GM12878 (cell line): ENCODE measurements around the gene WDR12. TPM values are rescaled to one million over a fixed set of nuclear protein-coding genes. Genes with fewer than 3 reads are reported as not detected.

Source experiments
- ATAC-seq: fragments of 200-7000 bp; cut with Tn5 transposase; 3 replicates; pipeline ENCODE4 v1.9.1; 2020; ENCODE audit warnings: mild to moderate bottlenecking, moderate library complexity
- BruUV-seq: library from RNA; stranded (reverse); fragments of 400-500 nt; replicated peaks from 2 replicates; lab custom pipeline; 2021; lab: Mats Ljungman, UMichigan
- CTCF ChIA-PET: fragments of 300-600 bp; sonication (Branson Sonifier 250); formaldehyde crosslinking; extraction: SDS; loops from one replicate; lab custom pipeline; 2021; ENCODE audit warnings: inconsistent platforms; lab: Yijun Ruan, JAX
- POLR2A ChIA-PET: fragments of 350-600 bp; formaldehyde crosslinking; extraction: SDS; loops from one replicate; lab custom pipeline; 2021; ENCODE audit warnings: inconsistent platforms; lab: Charles Lee
- RAD21 ChIA-PET: fragments of 300-600 bp; sonication (Branson Sonifier 250); formaldehyde crosslinking; loops from one replicate; lab custom pipeline; 2023; ENCODE audit warnings: antibody characterized with exemption; ENCODE audit not compliant: unreplicated experiment; lab: Charles Lee
- SMC1A ChIA-PET: fragments of 300-600 bp; sonication (Branson Sonifier 250); formaldehyde crosslinking; loops from one replicate; lab custom pipeline; 2023; ENCODE audit not compliant: unreplicated experiment, uncharacterized antibody; lab: Charles Lee
- DNase-seq: peaks from one replicate; pipeline ENCODE4 v3.0.0-alpha.2; 2011; ENCODE audit warnings: low read depth, low spot score
- FAIRE-seq: peaks from 3 replicates; lab custom pipeline; 2011; peaks lifted over from hg19 to GRCh38; lab: Jason Lieb, UNC
- H2AFZ ChIP-seq: 2 replicates; pipeline ENCODE4 v1.6.0; 2011; ENCODE audit warnings: low read depth, low read length, control low read depth; ENCODE audit not compliant: control insufficient read depth
- H3K27ac ChIP-seq: 2 replicates; pipeline ENCODE4 v1.5.1; 2011; ENCODE audit warnings: control low read depth; ENCODE audit not compliant: control insufficient read depth, insufficient read depth
- H3K27me3 ChIP-seq, 2 experiments: replicated peaks in 1 of 2; 2 replicates each; pipeline versions ENCODE4 v1.6.0 to v1.6.1; 2011; ENCODE audit warnings: low read length in 1 of 2; ENCODE audit not compliant: control insufficient read depth in 2 of 2, insufficient read depth in 2 of 2
- H3K36me3 ChIP-seq, 2 experiments: 2 replicates each; pipeline ENCODE4 v1.5.1; 2011; ENCODE audit warnings: low read length in 1 of 2; ENCODE audit not compliant: control insufficient read depth in 2 of 2, insufficient read depth in 2 of 2
- H3K4me1 ChIP-seq: 2 replicates; pipeline ENCODE4 v1.6.1; 2011; ENCODE audit warnings: mild to moderate bottlenecking, low read length, moderate library complexity, mixed read lengths; ENCODE audit not compliant: control insufficient read depth, insufficient read depth
- H3K4me2 ChIP-seq: 2 replicates; pipeline ENCODE4 v1.6.0; 2011; ENCODE audit warnings: control low read depth; ENCODE audit not compliant: control insufficient read depth, insufficient read depth
- H3K4me3 ChIP-seq: fragments of 200-600 bp; sonication (generic); 2 replicates; pipeline ENCODE4 v1.5.1; 2016
- H3K79me2 ChIP-seq: 2 replicates; pipeline ENCODE4 v1.6.0; 2011; ENCODE audit warnings: low read length; ENCODE audit not compliant: control insufficient read depth, insufficient read depth
- H3K9ac ChIP-seq: 2 replicates; pipeline ENCODE4 v1.8.0; 2011; ENCODE audit warnings: low read length, control low read depth, mixed read lengths; ENCODE audit not compliant: control insufficient read depth, insufficient read depth
- H3K9me3 ChIP-seq: replicated peaks from 3 replicates; pipeline ENCODE4 v1.5.1; 2011; ENCODE audit warnings: mild to moderate bottlenecking, low read length; ENCODE audit not compliant: control insufficient read depth, insufficient read depth
- H4K20me1 ChIP-seq: 2 replicates; pipeline ENCODE4 v1.6.0; 2011; ENCODE audit not compliant: control insufficient read depth, insufficient read depth
- CBX5 ChIP-seq: sonication (generic); IDR thresholded peaks from 2 replicates; pipeline ENCODE4 v1.6.1; 2016; ENCODE audit warnings: low read depth, moderate library complexity, mild to moderate bottlenecking, inconsistent platforms
- E2F8 ChIP-seq: fragments of 450-650 bp; IDR thresholded peaks from 2 replicates; pipeline ENCODE4 v1.6.1; 2018; ENCODE audit warnings: mild to moderate bottlenecking, low read depth, moderate library complexity; ENCODE audit not compliant: partially characterized antibody
- HDAC2 ChIP-seq: fragments of 200-600 bp; sonication (generic); IDR thresholded peaks from 2 replicates; pipeline ENCODE4 v1.6.1; 2017
- HDAC6 ChIP-seq: fragments of 200-600 bp; sonication (generic); IDR thresholded peaks from one replicate; pipeline ENCODE4 v1.8.0; 2017; ENCODE audit warnings: antibody characterized with exemption; ENCODE audit not compliant: unreplicated experiment
- KAT2A ChIP-seq: conservative IDR thresholded peaks from 2 replicates; pipeline ENCODE4 v1.6.1; 2011; ENCODE audit warnings: low read depth, low read length; ENCODE audit not compliant: control insufficient read depth
- KDM1A ChIP-seq: fragments of 200-600 bp; sonication (generic); IDR thresholded peaks from 2 replicates; pipeline ENCODE4 v1.6.1; 2016; ENCODE audit warnings: borderline replicate concordance
- MYB ChIP-seq: fragments of 150-350 bp; IDR thresholded peaks from 2 replicates; pipeline ENCODE4 v1.6.1; 2014; ENCODE audit warnings: mild to moderate bottlenecking, low read depth, low read length, borderline replicate concordance
- PBX3 ChIP-seq: IDR thresholded peaks from 2 replicates; pipeline ENCODE4 v1.6.1; 2011; ENCODE audit warnings: mild to moderate bottlenecking, low read depth, low read length, moderate library complexity; ENCODE audit not compliant: insufficient replicate concordance
- POLR2A ChIP-seq: IDR thresholded peaks from 2 replicates; pipeline ENCODE4 v1.6.1; 2011; ENCODE audit warnings: low read depth, mild to moderate bottlenecking, low read length
- RCOR1 ChIP-seq: conservative IDR thresholded peaks from 2 replicates; pipeline ENCODE4 v1.6.1; 2012; ENCODE audit warnings: low read depth, low read length, improper control_type of control experiment
- RELA ChIP-seq: fragments of 450-650 bp; IDR thresholded peaks from 2 replicates; pipeline ENCODE4 v1.8.0; 2014; ENCODE audit warnings: borderline replicate concordance; ENCODE audit not compliant: partially characterized antibody
- SIN3A ChIP-seq: IDR thresholded peaks from 2 replicates; pipeline ENCODE4 v1.6.1; 2012; ENCODE audit warnings: low read depth, low read length, improper control_type of control experiment
- SMAD1 ChIP-seq: fragments of 450-650 bp; IDR thresholded peaks from 2 replicates; pipeline ENCODE4 v1.6.1; 2018; ENCODE audit warnings: mild to moderate bottlenecking, low read depth; ENCODE audit not compliant: partially characterized antibody
- TCF7 ChIP-seq: IDR thresholded peaks from 2 replicates; pipeline ENCODE4 v1.6.1; 2014; ENCODE audit warnings: antibody characterized with exemption, borderline replicate concordance
- ZBED1 ChIP-seq: IDR thresholded peaks from 2 replicates; pipeline ENCODE4 v1.6.1; 2016; ENCODE audit warnings: borderline replicate concordance
- ZNF687 ChIP-seq: fragments of 450-650 bp; IDR thresholded peaks from 2 replicates; pipeline ENCODE4 v1.6.1; 2017; ENCODE audit warnings: mild to moderate bottlenecking, moderate library complexity
- ZZZ3 ChIP-seq: IDR thresholded peaks from 2 replicates; pipeline ENCODE4 v1.6.1; 2011; ENCODE audit warnings: low read depth; ENCODE audit not compliant: control insufficient read depth, insufficient read length
- WGBS: methylation state at CpG from one replicate; pipeline ENCODE4 v1.1.6; 2016; ENCODE audit warnings: low lambda C conversion rate; ENCODE audit not compliant: insufficient replicate concordance, insufficient coverage; ENCODE audit errors: missing lambda C conversion rate; 5-methylcytosine and 5-hydroxymethylcytosine counted together
- in situ Hi-C: fragments of 300-500 bp; cut with MboI; formaldehyde crosslinking; loops from 9 replicates; pipeline ENCODE4 v1.14.3; 2018; ENCODE audit warnings: mixed read lengths
- intact Hi-C: fragments of 100-400 bp; cut with micrococcal nuclease; formaldehyde crosslinking; loops from one replicate; pipeline ENCODE4 v1.14.2; 2022; ENCODE audit not compliant: unreplicated experiment
- polyA plus RNA-seq, 11 experiments: library from polyadenylated mRNA; depleted of rRNA in 4 of 11; unstranded in 6 of 11; stranded (reverse) in 5 of 11; fragments of >200 nt; fragmentation: Nextera tagmentation in 4 of 11; fragmentation: Illumina TruSeq in 1 of 11; extraction: Ambion mirVana in 4 of 11; extraction: Trizol in 1 of 11; gene quantifications; 1 replicate in 1 of 11; 2 replicates in 10 of 11; pipeline versions ENCODE4 v1.2.1 to v1.2.3, GENCODE V29; 2011 to 2016; ENCODE audit warnings: inconsistent platforms in 2 of 11, missing spikeins in 2 of 11, low read depth in 1 of 11
- total RNA-seq, 4 experiments: library from RNA; depleted of rRNA in 3 of 4; stranded (reverse); fragments of >200 nt in 3 of 4; fragmentation: Illumina TruSeq in 1 of 4; extraction: Trizol in 1 of 4; gene quantifications; 2 replicates each; pipeline versions ENCODE4 v1.2.1 to v1.2.3, GENCODE V29; 2013 to 2021

Gene WDR12
- total and polyA plus RNA-seq, 10 of the 15 experiments (the other 5 are each of a cell fraction or from before 2014, with no cell fraction given): 52.9 to 256 (median 108) TPM

GRCh38 chr2:202841090-202841867, 70.2 kb downstream of the WDR12 start:
- in situ Hi-C loops (no loop called here), intact Hi-C loops (no loop called here)
- no TSS peak for BruUV-seq
- no peak overlapping the region for H3K27ac ChIP-seq
- H3K4me2 ChIP-seq: no peak overlapping the region
- ATAC-seq (no peak), FAIRE-seq (no peak), DNase-seq (no peak)
- WGBS: 79% methylated on average over 11 of the region's 11 CpGs
- no peaks in the 10 kb centered on the region for H3K4me1 ChIP-seq
- peaks cover 7% of the 10 kb centered on the region; the same call in 2 of the 3 replicates for H3K9me3 ChIP-seq
- H3K79me2 ChIP-seq: no peaks in the 10 kb centered on the region
- ChIA-PET RAD21 (no interaction called here), SMC1A (interaction anchor here (1.1 to 1.5 kb wide), 2 partner anchors 27 to 252 kb away, joined by 3 to 4 read pairs; no protein-coding TSS in a partner anchor), CTCF (no interaction called here), POLR2A (interaction anchor here (0.6 kb wide), 1 partner anchor 20 kb away, joined by 8 read pairs; no protein-coding TSS in a partner anchor)
- H4K20me1 ChIP-seq: no peaks in the 10 kb centered on the region
- no peak overlapping the region for H2AFZ ChIP-seq
- H3K4me3 ChIP-seq: no peak overlapping the region
- no peaks in the 10 kb centered on the region for H3K27me3 ChIP-seq
- no peaks in the 10 kb centered on the region for H3K36me3 ChIP-seq
- H3K9ac ChIP-seq: no peak overlapping the region
- TF ChIP-seq CBX5 (no peak), ZBED1 (no peak), HDAC2 (no peak), KAT2A (no peak), ZNF687 (no peak), SIN3A (no peak), RCOR1 (no peak), TCF7 (no peak), SMAD1 (no peak), E2F8 (no peak), RELA (no peak), KDM1A (no peak), ZZZ3 (no peak), HDAC6 (no peak), POLR2A (no peak), PBX3 (no peak), MYB (no peak)
